22Rv1 (cell line): ENCODE measurements around the gene CTNNA3.
A peak's percentile ranks its signal among the peaks of the same experiment; 100 is the strongest.

Experiments
- H3K27ac ChIP-seq: fragments of 450-650 bp; 2 replicates; pipeline ENCODE4 v1.5.1; 2017
- CTCF ChIP-seq: fragments of 450-650 bp; IDR thresholded peaks from 2 replicates; pipeline ENCODE4 v1.5.1; 2017; ENCODE audit warnings: mild to moderate bottlenecking
- ZFX ChIP-seq: fragments of 450-650 bp; IDR thresholded peaks from 2 replicates; pipeline ENCODE4 v1.6.1; 2017; ENCODE audit warnings: antibody characterized with exemption, borderline replicate concordance

Gene CTNNA3

GRCh38 chr10:65893676-65894075 is 1802.3 kb downstream of the CTNNA3 start:
- TF ChIP-seq CTCF = no peak
- TF ChIP-seq ZFX = no peak
- H3K27ac ChIP-seq = no peak overlapping the region

GRCh38 chr10:65892284-65892683 is 1803.7 kb downstream of the CTNNA3 start:
- TF ChIP-seq CTCF = no peak
- TF ChIP-seq ZFX = no peak
- no peak overlapping the region for H3K27ac ChIP-seq

GRCh38 chr10:65891073-65891981 is 1804.7 kb downstream of the CTNNA3 start:
- TF ChIP-seq CTCF = no peak
- TF ChIP-seq ZFX = no peak
- peak overlapping the region; percentile 52; the same call in 1 of the 2 replicates for H3K27ac ChIP-seq

GRCh38 chr10:65864529-65864928 is 1831.5 kb downstream of the CTNNA3 start:
- no peak for TF ChIP-seq ZFX
- TF ChIP-seq CTCF = no peak
- no peak overlapping the region for H3K27ac ChIP-seq

- H3K27ac ChIP-seq = no peak overlapping the region
- TF ChIP-seq ZFX = no peak
- TF ChIP-seq CTCF = no peak
Observed at GRCh38 chr10:65864036-65864435, 1832.0 kb downstream of the CTNNA3 start.
